Suprapubic skin (tissue), 4 donors: ENCODE data around the gene CLCN2.

Experiments
- CTCF ChIP-seq, 2 donors: fragments of 200-600 bp in 1 of 2; fragments of 450-650 bp in 1 of 2; sonication (generic) in 1 of 2; IDR thresholded peaks; one replicate each; pipeline ENCODE4 v1.5.1; 2016 to 2019; ENCODE audit warnings: antibody characterized with exemption in 2 of 2, mild to moderate bottlenecking in 1 of 2, moderate library complexity in 1 of 2
- EP300 ChIP-seq: sonication (generic); formaldehyde crosslinking; IDR thresholded peaks from one replicate; pipeline ENCODE4 v1.6.1; 2017; ENCODE audit warnings: antibody characterized with exemption
- POLR2A ChIP-seq, 2 donors: fragments of 450-650 bp; IDR thresholded peaks; one replicate each; pipeline ENCODE4 v1.6.1; 2017; ENCODE audit warnings: antibody characterized with exemption in 2 of 2, mild to moderate bottlenecking in 2 of 2, moderate library complexity in 2 of 2
- POLR2AphosphoS5 ChIP-seq, 3 donors: sonication (generic); formaldehyde crosslinking; IDR thresholded peaks; one replicate each; pipeline ENCODE4 v1.6.1; 2017; ENCODE audit warnings: antibody characterized with exemption in 3 of 3

- TF ChIP-seq CTCF (IDR thresholded peaks at IDR 0.05) (no peak), POLR2A (IDR thresholded peaks at IDR 0.05) (no peak), EP300 (no peak), POLR2AphosphoS5 (IDR thresholded peaks at IDR 0.05) (no peak)
Measured at GRCh38 chr3:184389935-184390528, 28.6 kb upstream of the CLCN2 start.
